Hepatocyte (in vitro differentiated cells): ENCODE data around the gene ITGAE. TPM values are rescaled to one million over a fixed set of nuclear protein-coding genes. Genes with fewer than 3 reads are reported as not detected.

Experiments used
- DNase-seq: peaks from one replicate; pipeline ENCODE4 v3.0.0-alpha.2; 2016; ENCODE audit warnings: low spot score
- H2AFZ ChIP-seq: fragments of 200-600 bp; sonication (generic); 2 replicates; pipeline ENCODE4 v1.6.0; 2016; ENCODE audit warnings: antibody characterized with exemption, mild to moderate bottlenecking
- H3K27ac ChIP-seq: fragments of 200-600 bp; sonication (generic); 2 replicates; pipeline ENCODE4 v1.5.1; 2016; ENCODE audit warnings: mild to moderate bottlenecking
- H3K27me3 ChIP-seq: fragments of 200-600 bp; sonication (generic); 2 replicates; pipeline ENCODE4 v1.6.1; 2016
- H3K36me3 ChIP-seq: fragments of 200-600 bp; sonication (generic); replicated peaks from 2 replicates; pipeline ENCODE4 v1.5.1; 2016; ENCODE audit warnings: low read depth; ENCODE audit not compliant: insufficient read depth
- H3K4me1 ChIP-seq: fragments of 200-600 bp; sonication (generic); 2 replicates; pipeline ENCODE4 v1.5.1; 2016; ENCODE audit warnings: mild to moderate bottlenecking, moderate library complexity; ENCODE audit not compliant: insufficient read depth
- H3K4me2 ChIP-seq: fragments of 200-600 bp; sonication (generic); 2 replicates; pipeline ENCODE4 v1.6.0; 2016
- H3K4me3 ChIP-seq: fragments of 200-600 bp; sonication (generic); 2 replicates; pipeline ENCODE4 v1.5.1; 2016; ENCODE audit warnings: mild to moderate bottlenecking
- H3K79me2 ChIP-seq: fragments of 200-600 bp; sonication (generic); 2 replicates; pipeline ENCODE4 v1.6.0; 2017; ENCODE audit warnings: mild to moderate bottlenecking
- H3K9me2 ChIP-seq: fragments of 200-600 bp; sonication (generic); replicated peaks from 2 replicates; pipeline ENCODE4 v1.6.0; 2017; ENCODE audit warnings: mild to moderate bottlenecking; ENCODE audit not compliant: insufficient read depth
- H3K9me3 ChIP-seq: fragments of 200-600 bp; sonication (generic); 2 replicates; pipeline ENCODE4 v1.5.1; 2016; ENCODE audit warnings: low read depth, mild to moderate bottlenecking
- H4K20me1 ChIP-seq: fragments of 200-600 bp; sonication (generic); 2 replicates; pipeline ENCODE4 v1.6.0; 2016; ENCODE audit warnings: mild to moderate bottlenecking; ENCODE audit not compliant: insufficient read depth, poor library complexity, severe bottlenecking
- CTCF ChIP-seq: fragments of 200-600 bp; sonication (generic); IDR thresholded peaks from 2 replicates; pipeline ENCODE4 v1.5.1; 2016; ENCODE audit warnings: antibody characterized with exemption, mild to moderate bottlenecking; ENCODE audit not compliant: poor library complexity
- EZH2 ChIP-seq: fragments of 200-600 bp; sonication (generic); IDR thresholded peaks from 2 replicates; pipeline ENCODE4 v1.6.1; 2016; ENCODE audit warnings: antibody characterized with exemption, mild to moderate bottlenecking, borderline replicate concordance
- EZH2phosphoT487 ChIP-seq: fragments of 200-600 bp; sonication (generic); IDR thresholded peaks from one replicate; pipeline ENCODE4 v1.6.1; 2018; ENCODE audit warnings: antibody characterized with exemption, mild to moderate bottlenecking, low read depth, moderate library complexity; ENCODE audit not compliant: unreplicated experiment, severe bottlenecking
- WGBS: methylation state at CpG from one replicate; pipeline ENCODE4 v1.1.6; 2016; ENCODE audit warnings: low lambda C conversion rate; ENCODE audit errors: missing lambda C conversion rate; 5-methylcytosine and 5-hydroxymethylcytosine counted together
- polyA plus RNA-seq: library from polyadenylated mRNA; unstranded; fragments of >200 nt; fragmentation: Nextera tagmentation; extraction: Ambion mirVana; gene quantifications from 2 replicates; pipeline ENCODE4 v1.2.1, GENCODE V29; 2016
- total RNA-seq: library from RNA; depleted of rRNA; stranded (reverse); fragments of >200 nt; gene quantifications from 2 replicates; pipeline ENCODE4 v1.2.3, GENCODE V29; 2014

The ITGAE gene
- total and polyA plus RNA-seq, 2 experiments from 2014 or later, result 28.1 to 77.0 TPM

DNA sequence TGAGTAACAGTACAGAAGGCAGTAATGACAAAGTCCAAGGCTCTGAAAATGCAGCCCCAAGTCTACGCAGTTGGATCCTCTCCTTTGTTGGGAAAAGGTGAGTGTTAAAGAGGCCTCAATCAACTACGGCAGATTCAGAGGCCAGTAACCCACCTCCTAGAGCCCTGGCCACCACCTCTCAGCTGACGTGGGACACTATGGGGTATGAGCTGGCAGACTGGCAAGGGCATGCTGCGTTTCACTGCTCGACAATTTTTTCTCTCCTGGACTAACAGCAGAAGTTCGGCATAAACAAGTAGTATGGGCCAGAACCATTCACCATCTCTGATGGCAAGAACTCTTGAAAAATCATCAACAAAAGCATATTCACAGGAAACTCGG lies 27.9 kb upstream of the ITGAE start:
- Histone ChIP-seq H3K27ac (peak overlapping the region; percentile 41), H3K27me3 (no peaks in the 10 kb centered on the region), H3K4me3 (no peak overlapping the region), H3K4me2 (no peak overlapping the region), H2AFZ (no peak overlapping the region), H3K9me2 (no peaks in the 10 kb centered on the region), H4K20me1 (no peaks in the 10 kb centered on the region), H3K79me2 (peaks cover 26% of the 10 kb centered on the region), H3K36me3 (no peaks in the 10 kb centered on the region), H3K4me1 (no peaks in the 10 kb centered on the region), H3K9me3 (no peaks in the 10 kb centered on the region)
- TF ChIP-seq EZH2phosphoT487 (no peak), CTCF (no peak), EZH2 (no peak)
- DNase-seq, result no peak
- WGBS, result 95% methylated on average over 7 of the region's 7 CpGs

DNA sequence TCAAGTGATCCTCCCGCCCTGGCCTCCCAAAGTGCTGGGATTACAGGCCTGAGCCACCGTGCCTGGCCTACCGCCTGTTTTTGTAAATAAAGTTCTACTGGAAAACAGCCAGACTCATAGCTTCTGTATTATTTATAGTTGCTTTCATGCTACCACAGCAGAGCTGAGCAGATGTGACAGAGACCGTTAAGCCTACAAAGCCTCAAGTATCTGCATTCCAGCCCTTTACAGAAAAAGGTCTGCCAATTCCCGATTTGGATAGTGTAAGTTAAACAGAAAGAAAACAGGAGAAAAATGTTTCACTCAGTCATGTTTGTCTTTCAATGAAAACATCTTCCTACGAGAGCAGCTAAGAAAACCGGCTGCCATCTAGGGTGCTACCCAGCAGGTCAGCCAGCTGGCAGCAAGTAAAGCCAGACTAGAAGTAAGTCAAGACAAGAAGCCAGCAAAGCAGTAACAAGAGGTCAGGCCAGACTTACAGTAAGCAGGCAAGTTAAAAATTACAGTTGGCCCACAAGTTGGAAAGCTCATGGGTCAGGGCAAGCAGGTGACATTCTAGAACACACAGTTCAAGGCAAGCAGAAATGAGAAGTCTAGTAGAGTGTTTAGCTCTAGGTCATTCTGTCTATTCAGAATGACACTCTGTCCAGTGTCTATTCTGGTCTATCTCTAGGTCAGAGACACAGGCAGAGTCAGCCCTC lies 27.3 kb upstream of the ITGAE start:
- no peaks in the 10 kb centered on the region for H3K36me3 ChIP-seq
- peak overlapping the region; percentile 41 for H3K27ac ChIP-seq
- no peak for DNase-seq
- H3K27me3 ChIP-seq, result no peaks in the 10 kb centered on the region
- H3K4me3 ChIP-seq, result no peak overlapping the region
- no peak for TF ChIP-seq EZH2phosphoT487
- TF ChIP-seq EZH2, result no peak
- TF ChIP-seq CTCF, result no peak
- no peaks in the 10 kb centered on the region for H3K9me2 ChIP-seq
- no peak overlapping the region for H3K4me2 ChIP-seq
- peaks cover 22% of the 10 kb centered on the region for H3K79me2 ChIP-seq
- H3K4me1 ChIP-seq, result no peaks in the 10 kb centered on the region
- H4K20me1 ChIP-seq, result no peaks in the 10 kb centered on the region
- 73% methylated on average over 7 of the region's 7 CpGs for WGBS
- no peaks in the 10 kb centered on the region for H3K9me3 ChIP-seq
- no peak overlapping the region for H2AFZ ChIP-seq

- Histone ChIP-seq H3K4me1 (no peaks in the 10 kb centered on the region), H3K27me3 (no peaks in the 10 kb centered on the region), H3K4me2 (no peak overlapping the region), H3K9me2 (no peaks in the 10 kb centered on the region), H3K79me2 (peaks cover 16% of the 10 kb centered on the region), H3K9me3 (no peaks in the 10 kb centered on the region), H3K27ac (no peak overlapping the region), H2AFZ (no peak overlapping the region), H3K4me3 (no peak overlapping the region), H3K36me3 (no peaks in the 10 kb centered on the region), H4K20me1 (no peaks in the 10 kb centered on the region)
- DNase-seq, result peak; percentile 70
- 60% methylated on average over 5 of the region's 6 CpGs for WGBS
- peak; percentile 51 for TF ChIP-seq CTCF
- no peak for TF ChIP-seq EZH2phosphoT487
These were observed 26.3 kb upstream of the ITGAE start for GRCh38 chr17:3827124-3827773.
